Measurements from ENCODE around the gene LARGE1.

Gene LARGE1

DNA sequence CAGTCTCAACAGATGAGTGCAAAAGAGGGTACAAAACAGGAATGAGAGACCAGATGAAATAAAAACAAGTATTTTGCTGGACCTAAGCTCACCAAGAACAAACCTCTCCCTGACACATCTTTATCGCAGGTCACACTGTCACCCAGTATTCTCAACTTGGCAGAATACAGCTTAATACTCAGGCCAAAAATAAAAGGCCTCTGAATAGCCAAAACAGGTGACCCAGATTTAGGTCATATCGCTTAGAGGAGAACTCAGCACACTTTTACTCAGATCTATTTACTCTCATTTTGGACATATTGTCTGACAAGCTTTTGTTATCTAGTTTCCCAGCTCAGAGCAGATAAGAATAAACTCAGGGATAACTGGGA lies 645.2 kb downstream of the LARGE1 start:
- no peak for DNase-seq

DNA sequence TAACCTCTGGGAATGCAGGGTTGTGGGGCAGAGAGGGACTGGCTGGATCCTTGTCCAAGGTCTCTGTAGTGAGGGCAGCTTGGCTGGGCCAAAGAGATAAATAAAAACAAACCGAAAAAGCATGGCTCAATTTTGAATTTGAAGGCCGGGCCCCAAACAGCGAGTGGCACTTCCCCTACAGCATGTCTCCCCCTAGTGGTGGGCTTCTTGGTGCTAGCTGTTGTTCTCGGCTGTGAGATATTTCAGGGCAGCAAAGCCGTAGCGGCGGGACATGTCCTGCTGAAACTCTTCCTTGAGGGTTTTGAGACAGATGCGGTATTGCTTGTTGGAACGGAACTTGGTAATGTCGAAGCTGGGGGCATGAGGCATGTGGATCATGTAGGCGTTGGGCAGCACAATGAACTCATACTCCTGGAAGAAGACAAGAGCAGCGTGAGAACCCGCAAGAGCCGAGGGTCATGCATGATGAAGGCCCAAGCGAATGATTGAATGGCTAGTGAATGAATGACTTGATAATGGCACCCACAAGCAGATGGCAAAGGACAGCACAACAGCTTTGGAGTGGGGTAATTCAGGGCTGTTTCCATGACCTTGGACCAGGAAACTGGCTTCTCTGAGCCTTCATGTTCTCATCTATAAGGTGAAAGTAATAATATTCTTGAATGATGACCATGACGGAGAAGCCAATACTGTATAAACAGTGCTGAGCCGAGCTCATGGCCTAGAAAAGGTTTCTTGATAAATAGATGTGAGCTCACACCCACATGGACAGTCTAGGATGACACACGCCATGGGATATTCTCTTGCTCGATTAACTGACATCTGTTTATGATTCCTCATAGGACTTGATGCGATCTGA lies 645.8 kb downstream of the LARGE1 start:
- no peak for DNase-seq

DNA sequence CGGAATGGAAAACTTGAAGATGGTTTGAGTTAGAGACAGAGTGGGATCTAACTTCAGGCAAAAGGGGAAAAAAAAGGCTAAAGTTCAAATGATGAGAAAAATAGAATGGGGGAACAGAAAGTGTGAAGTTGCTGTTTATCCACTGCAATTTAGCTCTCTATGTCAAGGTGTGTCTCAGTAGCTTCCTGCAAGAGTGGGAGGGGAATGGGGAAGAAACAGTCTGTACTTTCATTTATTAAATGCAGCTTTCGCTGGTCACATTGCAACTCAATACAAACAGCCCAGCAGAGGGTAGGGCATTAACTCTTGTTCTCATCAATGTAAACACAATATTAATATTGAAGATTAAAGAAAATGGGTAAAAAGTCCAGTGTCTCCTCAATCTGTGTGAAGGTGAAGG lies 647.4 kb downstream of the LARGE1 start:
- no peak for DNase-seq

DNA sequence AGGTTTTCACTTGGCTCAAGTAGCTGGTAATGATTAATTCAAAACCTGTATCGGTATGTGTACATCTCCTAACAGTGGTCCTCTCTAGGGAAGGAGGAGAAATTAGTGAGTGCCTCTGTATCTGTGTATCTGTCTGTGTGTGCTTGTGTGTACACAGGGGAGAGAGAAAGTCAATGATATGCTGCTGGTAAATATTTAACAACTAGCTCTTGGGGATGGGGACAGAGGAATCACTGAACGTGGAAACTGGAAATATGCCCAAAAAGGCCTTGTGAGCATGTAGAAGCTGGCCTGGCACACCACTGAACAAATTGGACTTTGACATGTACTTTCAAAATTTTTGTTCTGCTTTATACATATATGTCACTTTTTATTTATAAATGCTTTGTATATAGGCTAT lies 648.1 kb downstream of the LARGE1 start:
- no peak for DNase-seq

DNA sequence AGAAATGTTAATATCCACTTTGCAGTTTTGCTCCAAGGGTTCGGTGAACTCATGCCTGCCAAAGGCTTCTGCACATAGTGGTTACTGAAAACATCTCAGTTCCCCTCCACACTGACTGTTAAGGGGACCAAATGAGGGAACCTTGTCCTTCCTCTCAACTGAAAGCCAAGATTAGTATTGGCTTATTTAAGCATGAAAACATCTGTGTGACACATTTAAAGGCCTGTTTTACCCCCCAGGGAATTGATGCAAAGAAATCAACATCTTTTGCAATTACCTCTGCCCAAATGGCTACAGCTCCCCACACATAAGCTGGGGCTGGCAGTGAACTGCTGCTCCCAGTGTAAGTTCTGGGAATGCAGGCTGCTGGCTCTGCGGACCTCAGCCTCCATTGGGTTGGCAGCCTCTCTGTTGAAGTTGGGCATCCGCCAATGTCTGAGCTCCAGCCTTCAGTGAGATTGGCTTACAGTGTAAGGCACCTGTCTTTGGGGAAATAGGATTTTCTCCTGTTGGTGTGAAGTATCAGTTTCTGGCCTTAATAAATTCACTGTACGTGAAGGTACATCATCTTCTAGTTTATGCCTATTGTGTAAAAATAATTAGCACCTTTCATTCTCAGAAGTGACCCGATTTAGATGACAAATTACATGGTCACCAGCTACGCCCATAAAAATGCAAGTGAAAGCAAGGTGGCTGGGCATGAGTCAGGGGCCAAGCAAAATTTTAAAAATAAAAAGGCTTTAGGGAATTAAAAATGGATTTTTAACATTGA lies 648.7 kb downstream of the LARGE1 start:
- DNase-seq, result no peak

DNA sequence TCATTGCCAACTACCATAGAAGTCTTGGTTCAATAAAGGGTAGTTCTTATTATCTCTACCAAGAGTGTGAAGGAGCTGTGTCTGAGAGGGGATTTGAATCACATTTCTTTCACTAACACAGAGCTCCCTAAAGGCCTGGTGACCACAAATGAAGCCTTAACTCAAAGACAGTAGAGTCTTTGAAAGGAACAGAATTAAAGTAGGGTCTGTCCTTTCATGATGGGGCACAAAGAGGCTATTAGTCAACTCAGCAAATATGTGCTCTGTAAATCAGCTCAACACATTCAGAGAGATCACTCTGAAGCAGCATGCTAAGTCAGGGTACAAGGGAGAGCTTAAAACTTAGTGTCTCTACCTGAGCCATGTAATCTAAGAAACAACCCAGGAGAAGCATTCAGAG lies 649.7 kb downstream of the LARGE1 start:
- no peak for DNase-seq

DNA sequence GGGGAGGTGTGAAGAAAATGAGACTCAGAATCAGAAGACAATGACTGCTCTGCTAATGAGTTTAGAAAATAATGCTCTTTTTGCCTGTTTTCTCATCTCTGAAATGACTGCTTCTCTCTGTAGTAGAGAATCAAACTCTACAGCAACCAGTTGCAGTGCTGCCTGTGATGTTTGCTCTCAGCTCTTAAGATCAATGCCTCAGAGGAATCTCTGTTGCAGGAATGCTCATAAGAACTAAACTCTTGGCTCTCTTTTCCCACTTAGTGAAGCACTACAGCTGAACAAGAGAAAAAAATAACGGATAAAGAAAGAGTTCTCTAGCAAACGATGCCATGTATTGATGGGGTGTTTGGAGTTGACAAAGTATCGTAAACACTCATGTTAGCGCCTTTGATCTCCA lies 658.6 kb downstream of the LARGE1 start:
- DNase-seq, result no peak

DNA sequence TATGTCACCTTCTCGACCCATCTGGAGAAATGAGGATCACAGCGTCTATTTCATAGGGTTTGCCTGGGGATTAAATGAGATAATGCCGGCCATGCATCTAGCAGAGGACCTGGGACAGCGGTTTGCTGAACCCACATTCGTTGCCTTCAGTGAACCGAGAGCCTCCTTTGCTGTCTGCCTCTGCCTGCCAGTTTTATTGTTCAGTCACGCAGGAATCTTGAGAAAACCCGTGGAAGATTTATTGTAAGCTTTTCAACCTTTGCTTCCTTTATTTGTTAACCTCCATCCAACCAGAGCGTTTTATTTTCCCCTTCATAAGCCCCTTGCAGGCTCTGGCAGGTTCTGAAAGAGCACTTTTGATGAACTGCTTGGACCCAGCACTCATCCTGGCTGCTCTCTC lies 659.8 kb downstream of the LARGE1 start:
- no peak for DNase-seq

DNA sequence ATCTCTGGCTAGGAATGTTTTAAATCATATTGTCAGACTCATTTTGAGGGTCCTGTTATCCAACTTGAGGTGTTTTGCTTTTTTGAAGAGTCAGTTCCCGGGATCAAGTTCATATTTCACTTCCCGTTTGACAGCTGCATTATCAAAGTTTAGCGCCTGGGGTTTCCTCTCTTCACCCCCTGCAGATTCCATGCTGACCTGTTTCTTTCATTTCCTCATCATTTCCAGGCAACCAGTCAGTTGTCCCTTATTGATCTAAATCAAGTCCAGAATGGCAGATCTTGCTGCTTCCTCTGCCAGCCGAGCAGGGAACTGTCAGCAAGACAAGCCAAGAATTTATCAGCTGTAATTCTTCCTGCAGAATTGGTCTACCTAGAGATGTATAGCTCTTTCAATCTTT lies 664.5 kb downstream of the LARGE1 start:
- DNase-seq, result no peak

DNA sequence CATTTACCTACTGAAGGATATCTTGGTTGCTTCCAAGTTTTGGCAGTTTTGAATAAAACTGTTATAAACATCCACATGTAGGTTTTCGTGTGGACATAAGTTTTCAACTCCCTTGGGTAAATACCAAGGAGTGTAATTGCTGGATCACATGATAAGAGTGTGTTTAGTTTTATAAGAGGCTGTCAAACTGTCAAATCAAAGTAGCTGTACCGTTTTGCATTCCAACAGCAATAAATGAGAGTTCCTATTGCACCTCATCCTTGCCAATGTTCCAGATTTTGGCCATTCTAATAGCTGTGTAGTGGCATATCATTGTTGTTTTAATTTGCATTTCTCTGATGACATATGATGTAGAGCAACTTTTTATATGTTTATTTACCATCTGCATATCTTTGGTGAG lies 671.3 kb downstream of the LARGE1 start:
- DNase-seq, result no peak

DNA sequence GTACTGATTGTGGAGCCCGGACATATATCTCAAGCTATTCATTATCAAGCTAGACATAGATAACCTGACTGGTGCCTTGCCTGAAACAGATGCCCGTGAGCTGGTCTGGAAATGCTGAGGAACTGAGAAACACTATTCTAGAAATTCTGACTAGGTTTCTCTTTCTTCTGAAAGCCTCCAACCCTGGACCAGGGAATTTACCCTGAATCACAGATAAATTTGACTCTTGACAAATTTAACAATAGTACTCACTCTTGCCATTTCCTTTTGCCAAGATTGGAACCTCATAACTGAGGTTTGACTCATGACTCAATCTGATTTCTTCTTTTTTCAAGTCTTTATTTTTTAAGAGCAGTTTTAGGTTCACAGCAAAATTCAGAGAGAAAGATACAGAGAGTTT lies 672.5 kb downstream of the LARGE1 start:
- DNase-seq, result no peak

DNA sequence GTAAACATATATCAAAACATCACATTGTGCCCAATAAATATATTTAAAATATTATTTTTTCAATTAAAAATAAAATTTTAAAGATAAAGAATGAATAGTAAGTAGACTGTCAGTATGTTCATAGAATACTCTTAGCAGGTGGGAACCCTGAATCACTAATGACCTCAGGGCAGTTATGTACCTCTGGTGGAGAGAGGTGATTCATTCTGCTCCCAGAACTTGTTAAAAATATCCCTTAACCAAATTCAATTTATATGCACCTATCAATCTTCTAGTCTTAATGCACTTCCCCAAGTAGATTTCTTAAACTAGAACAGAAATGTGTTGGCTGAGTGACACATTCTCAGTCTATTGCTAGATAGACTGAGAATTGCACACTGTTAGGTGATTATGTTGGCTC lies 678.2 kb downstream of the LARGE1 start:
- no peak for DNase-seq

DNA sequence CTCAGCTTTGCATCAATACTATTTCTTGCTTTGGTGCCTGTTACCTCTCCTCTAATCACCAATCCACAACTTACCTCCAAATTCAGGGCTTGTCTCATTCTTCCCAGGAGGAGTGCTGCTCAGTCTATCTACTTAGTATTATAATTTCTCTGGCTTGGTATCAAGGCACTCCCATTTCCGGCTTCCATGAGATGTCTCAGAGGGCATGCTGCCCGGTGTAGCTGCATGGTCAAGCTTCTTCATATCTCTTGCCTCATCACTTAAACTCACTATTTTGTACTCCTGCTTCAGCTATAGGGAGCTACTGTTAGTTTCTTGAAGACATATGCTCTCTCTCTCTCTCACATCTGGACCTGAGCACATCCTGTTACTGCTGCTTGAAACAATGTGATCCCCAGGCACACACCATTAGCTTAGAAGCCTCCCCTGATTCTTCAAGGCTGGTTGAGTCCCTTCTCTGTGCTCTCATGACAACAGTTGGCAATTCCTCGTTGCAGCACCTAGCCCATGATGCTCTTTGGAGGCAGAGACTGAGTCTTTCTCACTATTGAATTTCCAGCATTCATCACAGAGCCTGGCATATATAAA lies 679.3 kb downstream of the LARGE1 start:
- DNase-seq, result no peak

DNA sequence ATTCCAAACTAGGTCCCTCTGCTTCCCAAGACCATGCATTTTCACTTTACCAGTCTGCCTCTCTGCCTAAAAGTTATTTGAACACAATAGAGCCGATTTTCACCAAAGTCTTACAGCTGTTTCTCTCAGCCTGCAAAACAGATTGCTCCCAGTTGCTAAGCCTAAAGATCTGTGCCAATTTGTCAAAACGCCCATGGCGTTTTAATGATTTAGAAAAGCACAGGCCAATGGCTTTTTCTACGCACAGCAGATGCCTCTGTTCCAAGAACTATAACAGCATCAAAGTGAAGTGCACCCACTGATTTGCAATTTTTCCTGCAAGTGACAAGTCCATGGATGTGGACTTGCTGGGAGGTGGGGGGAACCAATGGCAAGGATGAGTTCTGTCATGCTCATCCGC lies 688.2 kb downstream of the LARGE1 start:
- DNase-seq, result no peak

DNA sequence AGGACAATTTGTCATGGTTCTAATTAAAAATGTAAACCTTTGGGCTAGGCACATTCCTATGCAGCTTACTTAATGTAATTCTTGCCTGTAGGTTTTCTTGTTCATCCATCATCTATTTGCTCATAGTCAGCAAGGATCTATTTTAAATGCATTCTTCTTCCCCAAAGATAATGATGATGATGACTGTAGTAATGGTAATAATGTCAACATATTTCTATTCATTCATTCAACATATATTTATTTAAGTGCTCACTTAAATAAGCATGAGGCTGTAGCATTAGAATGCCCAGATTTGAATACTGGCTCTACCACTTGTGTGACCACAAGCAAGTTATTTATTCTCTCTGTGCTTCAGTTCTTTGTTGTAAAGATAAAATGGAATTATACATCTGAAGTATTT lies 692.5 kb downstream of the LARGE1 start:
- DNase-seq, result no peak

DNA sequence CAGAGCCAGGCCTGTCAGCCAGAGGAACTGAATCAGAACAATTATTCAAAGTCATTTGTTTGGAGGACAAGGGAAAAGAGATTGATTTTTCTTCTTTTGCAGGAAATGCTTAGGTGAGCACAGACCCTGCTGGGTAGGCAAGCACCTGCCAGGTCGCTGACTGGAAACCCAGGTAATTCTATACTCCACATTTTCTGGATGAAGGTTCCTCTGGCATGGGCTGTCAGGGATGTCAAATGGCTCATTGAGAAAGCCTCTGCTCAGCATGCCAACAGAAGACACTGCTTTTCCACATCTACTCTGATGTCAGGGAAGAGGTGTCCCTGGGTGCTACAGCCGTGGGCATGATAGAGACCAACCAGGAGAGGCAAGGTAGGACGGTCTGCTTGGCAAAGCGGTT lies 695.4 kb downstream of the LARGE1 start:
- DNase-seq, result no peak
